Hippocampal formation (tissue), 2 donors: Measurements from ENCODE around the gene TSPAN9.

Experiments used
- DNase-seq, 2 donors: peaks; one replicate each; lab custom pipeline; 2025; lab: John Stamatoyannopoulos, UW

The TSPAN9 gene

DNA sequence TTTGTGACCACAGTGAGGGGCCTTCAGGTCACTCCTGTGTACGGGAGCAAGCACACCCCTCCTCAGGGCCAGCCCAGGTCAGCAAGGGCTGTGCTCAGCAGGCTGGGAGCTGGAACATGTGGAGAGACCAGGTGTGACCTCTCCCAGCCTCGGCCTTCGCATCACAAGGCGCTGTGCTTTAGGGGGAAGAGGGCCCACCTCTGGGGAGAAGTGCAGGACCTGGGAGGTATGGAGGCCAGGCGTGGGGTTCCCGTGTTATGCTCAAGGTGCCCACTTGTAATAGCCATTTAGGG, 219.2 kb downstream of the TSPAN9 start:
- no peak for DNase-seq

- no peak for DNase-seq
Measured at GRCh38 chr12:3298603-3299002, 221.4 kb downstream of the TSPAN9 start.

DNA sequence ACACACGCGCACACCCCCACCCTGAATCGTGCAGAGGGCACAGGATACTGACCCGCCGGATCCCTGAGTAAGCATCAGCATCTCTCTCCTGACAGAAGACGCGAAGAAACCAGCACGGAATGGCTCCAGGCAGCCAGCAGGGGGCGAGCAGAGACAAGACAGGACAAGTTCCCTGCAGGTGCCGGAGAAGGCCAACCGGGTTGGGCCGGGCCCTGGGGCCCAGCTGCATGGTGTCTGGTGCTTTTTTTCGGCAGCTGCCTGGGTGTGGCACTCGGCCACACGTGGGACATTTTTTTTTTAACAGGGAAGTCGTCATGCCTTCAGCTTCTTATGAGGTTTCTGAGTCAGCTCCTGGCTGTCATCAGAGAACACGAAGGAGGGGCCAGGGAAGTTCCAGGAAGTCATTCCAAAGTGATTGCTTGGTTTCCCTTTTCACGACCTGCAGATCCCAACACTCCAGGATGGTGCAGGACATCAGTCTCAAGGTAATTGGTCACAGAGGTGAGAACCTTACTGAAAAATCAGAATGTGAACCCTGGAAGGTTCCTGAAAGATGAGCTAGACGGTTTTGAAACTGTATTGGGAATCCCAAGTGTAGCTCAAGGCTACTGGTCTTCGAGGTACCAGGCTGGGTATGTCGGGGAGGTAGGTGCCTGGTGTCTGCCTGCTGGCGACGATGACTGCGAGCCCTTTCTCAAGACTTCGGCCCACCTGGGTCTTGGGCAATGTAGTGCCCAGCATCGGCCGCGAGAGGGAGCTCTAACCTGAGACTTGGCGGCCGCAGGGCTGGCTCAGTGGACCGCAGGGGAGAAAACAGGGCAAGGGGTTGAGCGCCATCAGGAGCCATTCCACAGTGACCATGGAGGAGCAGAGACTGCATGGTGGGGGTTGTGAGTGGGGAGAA, 223.0 kb downstream of the TSPAN9 start:
- peak; percentile 58 to 88 for DNase-seq

- no peak for DNase-seq
Measured at GRCh38 chr12:3300833-3301401, 223.7 kb downstream of the TSPAN9 start.

GRCh38 chr12:3302401-3303041, 225.3 kb downstream of the TSPAN9 start:
- DNase-seq, result no peak

- no peak for DNase-seq
Measured at GRCh38 chr12:3303410-3304136, 226.4 kb downstream of the TSPAN9 start.

GRCh38 chr12:3304436-3305165, 227.4 kb downstream of the TSPAN9 start:
- DNase-seq, result peak in 1 of 2 donors; percentile 14

- DNase-seq, result no peak
Measured at GRCh38 chr12:3305464-3305863, 228.3 kb downstream of the TSPAN9 start.

- DNase-seq, result no peak
Measured at GRCh38 chr12:3305904-3306619, 228.9 kb downstream of the TSPAN9 start.

- DNase-seq, result no peak
Measured at GRCh38 chr12:3307389-3307788, 230.2 kb downstream of the TSPAN9 start.

GRCh38 chr12:3308063-3308462, 230.9 kb downstream of the TSPAN9 start:
- no peak for DNase-seq

GRCh38 chr12:3308609-3309008, 231.4 kb downstream of the TSPAN9 start:
- DNase-seq, result no peak

DNA sequence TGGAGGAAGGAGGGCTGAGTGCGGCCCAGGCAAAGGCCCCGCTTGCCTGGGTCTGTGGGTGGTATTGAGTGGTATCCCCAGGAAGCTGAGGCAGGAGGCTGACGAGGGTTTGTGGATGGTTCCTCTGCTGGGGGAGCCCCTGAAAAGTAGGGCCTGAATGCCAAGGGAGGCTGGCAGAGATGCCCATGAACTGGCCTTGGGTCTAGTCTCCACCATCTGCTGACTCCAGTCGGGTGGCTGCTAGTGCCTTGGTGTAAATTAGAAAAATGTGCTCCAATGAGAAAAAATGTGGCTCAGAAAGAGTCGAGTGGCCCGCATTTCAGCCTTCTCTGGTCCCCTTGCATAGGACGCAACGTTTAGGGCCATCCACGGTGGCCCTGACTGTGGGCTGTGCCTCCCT, 232.6 kb downstream of the TSPAN9 start:
- no peak for DNase-seq

DNA sequence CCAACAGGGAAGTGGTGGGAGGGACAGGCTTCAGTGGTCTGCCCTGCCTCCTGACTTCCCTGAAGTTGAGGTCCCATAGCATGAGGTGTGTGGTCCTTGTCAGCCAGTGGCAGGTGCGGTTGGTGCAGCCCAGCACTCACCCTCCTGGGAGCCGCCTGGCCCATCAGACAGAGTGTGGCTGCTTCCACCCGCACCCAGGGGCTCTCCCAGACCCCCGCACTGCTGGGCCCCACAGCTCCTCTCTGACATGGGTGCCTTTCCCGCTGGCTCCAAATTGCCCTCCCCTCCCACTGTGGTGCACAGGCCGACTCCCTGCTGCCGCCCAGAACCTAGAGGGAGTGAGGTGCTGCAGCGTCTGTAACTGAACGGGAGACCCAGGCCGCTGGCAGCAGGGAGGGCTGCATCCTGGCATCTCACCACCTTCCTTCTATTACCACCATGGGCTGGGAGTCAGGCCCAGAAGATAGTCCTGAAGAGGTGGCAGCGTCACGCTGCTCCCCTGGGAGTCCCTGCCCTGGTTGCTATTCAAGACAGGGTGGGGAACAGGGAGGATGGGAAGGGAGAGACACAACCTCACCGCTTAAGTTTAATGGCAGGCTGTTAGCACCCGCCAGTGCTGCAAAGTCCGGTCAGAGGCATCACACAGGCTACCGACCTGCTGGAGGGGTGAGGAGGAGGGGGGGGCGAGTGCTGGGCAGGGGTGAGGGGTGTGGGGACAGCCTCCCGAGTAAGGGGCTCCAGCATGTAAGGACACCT, 233.3 kb downstream of the TSPAN9 start:
- no peak for DNase-seq

DNA sequence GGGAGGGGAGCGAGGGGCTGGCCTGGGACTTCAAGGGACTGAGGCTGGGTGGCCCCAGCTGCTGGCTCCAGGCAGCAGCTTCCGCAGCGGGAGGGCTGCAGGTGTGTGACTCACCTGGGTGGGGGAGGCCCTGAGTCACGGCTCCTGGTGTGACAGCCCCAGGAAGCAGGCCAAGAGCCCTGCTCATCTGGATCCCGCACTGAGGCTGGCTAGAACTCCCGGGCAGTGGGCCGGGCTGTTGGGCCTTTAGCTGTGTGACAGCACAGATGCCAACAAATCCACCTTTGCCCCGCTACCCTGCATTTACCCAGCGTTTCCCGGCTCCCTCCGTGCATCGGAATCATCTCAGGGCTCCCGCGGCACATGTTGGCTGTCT, 233.8 kb downstream of the TSPAN9 start:
- no peak for DNase-seq

GRCh38 chr12:3311491-3312103, 234.4 kb downstream of the TSPAN9 start:
- no peak for DNase-seq

DNA sequence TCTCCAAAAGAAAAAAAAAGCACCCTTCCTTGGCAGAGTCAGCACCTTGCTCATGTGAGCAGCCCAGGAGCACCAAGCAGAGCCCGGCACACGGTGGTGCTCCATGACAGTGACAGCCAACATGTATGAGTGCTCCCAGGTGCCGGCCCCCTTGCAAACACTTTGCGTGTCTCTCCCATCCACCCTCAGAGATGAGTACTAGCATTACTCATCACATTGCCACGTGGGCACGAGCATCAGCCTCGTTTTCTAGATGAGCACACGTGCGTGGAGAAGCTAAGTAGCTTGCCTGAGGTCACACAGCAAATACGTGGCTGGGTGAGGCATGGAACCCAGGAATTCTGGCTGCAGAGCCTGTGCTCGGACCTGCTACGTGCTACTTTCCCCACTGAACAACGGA, 235.9 kb downstream of the TSPAN9 start:
- no peak for DNase-seq

- peak in 1 of 2 donors; percentile 53 for DNase-seq
Measured at GRCh38 chr12:3313675-3314663, 236.8 kb downstream of the TSPAN9 start.

DNA sequence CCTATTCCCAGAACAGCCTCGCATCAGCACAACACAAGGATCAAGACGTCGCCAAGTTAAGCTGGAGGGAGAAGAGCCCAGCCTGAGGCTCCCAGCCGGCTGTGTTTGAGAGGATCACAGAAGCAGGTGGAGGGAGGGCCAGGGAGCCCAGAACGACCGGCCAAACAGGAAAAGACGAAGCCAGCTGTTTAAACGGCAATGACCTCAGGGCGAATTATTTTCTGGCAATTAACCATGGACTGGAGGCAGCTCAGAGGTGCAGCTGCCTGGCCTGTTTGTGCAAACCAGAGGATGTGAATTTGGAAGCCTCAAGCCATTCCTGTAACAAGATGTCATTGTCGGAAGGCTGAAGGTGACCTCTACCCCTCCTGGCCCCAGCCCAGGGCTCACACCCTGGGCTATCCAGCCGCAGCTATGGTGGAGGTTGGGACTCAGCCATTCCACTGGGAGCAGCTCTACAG, 238.1 kb downstream of the TSPAN9 start:
- no peak for DNase-seq
